HG02981 (cell line): ENCODE measurements around the gene CRYBA2.

Source experiments
- ATAC-seq: cut with Tn5 transposase; IDR thresholded peaks from one replicate; pipeline ENCODE4 v1.9.1; 2021; ENCODE audit warnings: mild to moderate bottlenecking, moderate library complexity; ENCODE audit not compliant: unreplicated experiment

Gene CRYBA2

GRCh38 chr2:218958276-218958675 lies 34.9 kb downstream of the CRYBA2 start:
- ATAC-seq = no peak

GRCh38 chr2:218957671-218958070 lies 35.6 kb downstream of the CRYBA2 start:
- ATAC-seq = no peak

GRCh38 chr2:218956039-218956438 lies 37.2 kb downstream of the CRYBA2 start:
- ATAC-seq = no peak

- ATAC-seq = no peak
Measured at GRCh38 chr2:218954541-218955300, 38.5 kb downstream of the CRYBA2 start.

GRCh38 chr2:218953366-218953954 lies 39.8 kb downstream of the CRYBA2 start:
- no peak for ATAC-seq

- no peak for ATAC-seq
Measured at GRCh38 chr2:218952160-218952559, 41.1 kb downstream of the CRYBA2 start.

GRCh38 chr2:218946621-218947020 lies 46.6 kb downstream of the CRYBA2 start:
- no peak for ATAC-seq

- no peak for ATAC-seq
Measured at GRCh38 chr2:218944759-218945404, 48.3 kb downstream of the CRYBA2 start.
